ENCODE data around the gene SLC33A1.
"Not testable (repeated sequence)": the region's sequence is repeated elsewhere in the genome, so short reads cannot be mapped to it uniquely, and the experiment has no call there.

Gene SLC33A1

GRCh38 chr3:155870945-155871745 is 16.9 kb upstream of the SLC33A1 start:
- ATAC-seq (peak; percentile 47), DNase-seq (peak; percentile 43 to 55)
- peaks cover 18% of the 10 kb centered on the region for H3K4me1 Mint-ChIP-seq
- H3K4me3 Mint-ChIP-seq = peak overlapping the region; percentile 89 to 90
- peak overlapping the region; percentile 85 to 90 for H3K27ac Mint-ChIP-seq
- H3K27me3 Mint-ChIP-seq = no peaks in the 10 kb centered on the region
- H3K9me3 Mint-ChIP-seq = no peaks in the 10 kb centered on the region

DNA sequence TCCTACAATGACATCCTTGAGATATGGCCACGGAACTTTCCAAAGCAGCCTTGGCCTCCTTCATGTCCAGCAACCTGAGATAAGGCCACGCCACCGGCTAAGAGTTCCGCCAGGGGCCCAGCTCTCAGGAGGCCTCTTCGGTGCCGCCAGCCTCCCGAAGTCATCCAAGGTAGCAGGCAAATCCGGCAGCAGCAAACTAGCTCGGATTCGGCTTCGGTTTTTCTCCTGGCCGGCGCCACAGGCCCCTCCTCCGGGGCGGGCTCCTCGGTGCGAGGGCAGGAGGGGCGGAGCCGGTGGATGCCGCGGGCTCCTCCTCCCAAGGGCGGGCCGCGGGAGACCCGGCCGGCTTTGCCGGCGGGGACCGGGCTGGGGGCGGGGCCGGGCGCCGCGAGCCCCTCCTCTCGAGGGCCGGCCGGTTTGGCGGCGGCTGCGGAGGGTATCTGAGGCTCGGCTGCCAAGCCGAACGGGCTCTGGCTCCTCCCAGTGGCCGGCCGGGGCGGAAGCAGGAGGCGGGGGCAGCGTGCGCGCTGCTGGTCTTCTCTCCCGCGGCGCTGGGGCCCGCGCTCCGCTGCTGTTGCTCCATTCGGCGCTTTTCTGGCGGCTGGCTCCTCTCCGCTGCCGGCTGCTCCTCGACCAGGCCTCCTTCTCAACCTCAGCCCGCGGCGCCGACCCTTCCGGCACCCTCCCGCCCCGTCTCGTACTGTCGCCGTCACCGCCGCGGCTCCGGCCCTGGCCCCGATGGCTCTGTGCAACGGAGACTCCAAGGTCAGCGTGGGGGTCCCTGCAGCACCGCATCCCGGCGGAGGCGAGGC is 16.1 kb upstream of the SLC33A1 start, which contains the start of gene GMPS:
GMPS (plus strand) TSS at position 518 of the 812 bp plus-strand sequence; CDS start at position 739, 221 bp downstream.
- H3K27me3 Mint-ChIP-seq = no peaks in the 10 kb centered on the region

GRCh38 chr3:155869691-155870090 is 15.5 kb upstream of the SLC33A1 start:
- Mint-ChIP-seq H3K4me3 (peak overlapping the region; percentile 89 to 95), H3K4me1 (peaks cover 12% of the 10 kb centered on the region), H3K9me3 (no peaks in the 10 kb centered on the region), H3K27me3 (no peaks in the 10 kb centered on the region), H3K27ac (peak overlapping the region; percentile 88 to 95)
- peak; percentile 0 for ATAC-seq
- DNase-seq = no peak

More for the DNA sequence above, 16.1 kb upstream of the SLC33A1 start, which contains the start of gene GMPS:
- peak; percentile 96 to 98 for DNase-seq
- peak; percentile 91 for ATAC-seq
- H3K27ac Mint-ChIP-seq = peak within 1 kb of the TSS; percentile 88 to 95
- peaks cover 17% of the 10 kb centered on the region for H3K4me1 Mint-ChIP-seq
- H3K4me3 Mint-ChIP-seq = peak within 1 kb of the TSS; percentile 90 to 95
- no peaks in the 10 kb centered on the region for H3K9me3 Mint-ChIP-seq

GRCh38 chr3:155863072-155863784 is 9.0 kb upstream of the SLC33A1 start:
- DNase-seq = no peak
- peak; percentile 13 for ATAC-seq
- peak overlapping the region; percentile 44 to 66 for H3K4me3 Mint-ChIP-seq
- H3K27ac Mint-ChIP-seq = peak overlapping the region in 1 of 2 donors; percentile 92
- H3K27me3 Mint-ChIP-seq = no peaks in the 10 kb centered on the region
- peaks cover 19% of the 10 kb centered on the region for H3K4me1 Mint-ChIP-seq
- H3K9me3 Mint-ChIP-seq = peaks cover 0 to 5% of the 10 kb centered on the region in 2 donors

GRCh38 chr3:155862290-155862982 is 8.2 kb upstream of the SLC33A1 start:
- H3K4me3 Mint-ChIP-seq = peak overlapping the region; percentile 44 to 66
- H3K27ac Mint-ChIP-seq = peak overlapping the region; percentile 72 to 92
- peaks cover 26% of the 10 kb centered on the region for H3K4me1 Mint-ChIP-seq
- not testable (repeated sequence) for H3K9me3 Mint-ChIP-seq, H3K27me3 Mint-ChIP-seq
- ATAC-seq (peak; percentile 91), DNase-seq (peak; percentile 62 to 79)

GRCh38 chr3:155861476-155862183 is 7.4 kb upstream of the SLC33A1 start:
- no peak for DNase-seq
- H3K27me3 Mint-ChIP-seq = no peaks in the 10 kb centered on the region
- ATAC-seq = no peak
- peak overlapping the region in 1 of 2 donors; percentile 44 for H3K4me3 Mint-ChIP-seq
- peaks cover 26% of the 10 kb centered on the region for H3K4me1 Mint-ChIP-seq
- H3K9me3 Mint-ChIP-seq = peaks cover 0 to 5% of the 10 kb centered on the region in 2 donors
- peak overlapping the region; percentile 72 to 92 for H3K27ac Mint-ChIP-seq

DNA sequence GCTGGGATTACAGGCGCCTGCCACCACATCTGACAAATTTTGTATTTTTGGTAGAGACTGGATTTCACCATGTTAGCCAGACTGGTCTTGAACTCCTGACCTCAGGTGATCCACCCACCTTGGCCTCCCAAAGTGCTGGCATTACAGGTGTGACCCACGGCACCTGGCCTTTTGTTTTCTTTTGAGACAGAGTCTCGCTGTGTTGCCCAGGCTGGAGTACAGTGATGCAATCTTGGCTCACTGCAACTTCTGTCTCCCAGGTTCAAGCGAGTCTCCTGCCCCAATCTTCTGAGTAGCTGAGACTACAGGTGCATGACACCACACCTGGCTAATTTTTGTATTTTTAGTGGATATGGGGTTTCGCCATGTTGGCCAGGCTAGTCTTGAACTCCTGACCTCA is 6.2 kb upstream of the SLC33A1 start:
- H3K27ac Mint-ChIP-seq, H3K9me3 Mint-ChIP-seq, ATAC-seq, H3K4me3 Mint-ChIP-seq, DNase-seq, H3K27me3 Mint-ChIP-seq: not testable (repeated sequence)
- peaks cover 26% of the 10 kb centered on the region for H3K4me1 Mint-ChIP-seq

DNA sequence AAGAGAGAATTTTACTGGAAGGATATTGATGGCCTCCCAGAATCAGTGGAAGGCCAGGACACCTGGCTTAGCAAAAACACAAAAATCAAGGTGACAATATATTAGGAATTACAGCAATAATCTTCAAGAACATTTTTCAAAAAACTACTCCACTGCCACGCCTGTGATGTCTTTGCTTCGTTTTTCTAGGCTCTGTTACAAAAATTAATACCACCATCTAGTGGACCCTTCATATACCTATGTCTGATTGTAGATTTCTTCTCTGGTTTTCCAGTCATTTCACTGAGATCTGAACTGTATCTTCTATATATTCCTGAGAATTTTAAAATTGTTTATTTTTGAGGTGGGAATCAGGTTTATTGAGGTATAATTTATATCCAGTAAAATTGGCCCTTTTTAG is 5.6 kb upstream of the SLC33A1 start:
- Mint-ChIP-seq H3K27ac (peak overlapping the region; percentile 12 to 61), H3K4me3 (no peak overlapping the region), H3K4me1 (peaks cover 28% of the 10 kb centered on the region), H3K9me3 (peaks cover 0 to 5% of the 10 kb centered on the region in 2 donors), H3K27me3 (no peaks in the 10 kb centered on the region)
- ATAC-seq (no peak), DNase-seq (no peak)

DNA sequence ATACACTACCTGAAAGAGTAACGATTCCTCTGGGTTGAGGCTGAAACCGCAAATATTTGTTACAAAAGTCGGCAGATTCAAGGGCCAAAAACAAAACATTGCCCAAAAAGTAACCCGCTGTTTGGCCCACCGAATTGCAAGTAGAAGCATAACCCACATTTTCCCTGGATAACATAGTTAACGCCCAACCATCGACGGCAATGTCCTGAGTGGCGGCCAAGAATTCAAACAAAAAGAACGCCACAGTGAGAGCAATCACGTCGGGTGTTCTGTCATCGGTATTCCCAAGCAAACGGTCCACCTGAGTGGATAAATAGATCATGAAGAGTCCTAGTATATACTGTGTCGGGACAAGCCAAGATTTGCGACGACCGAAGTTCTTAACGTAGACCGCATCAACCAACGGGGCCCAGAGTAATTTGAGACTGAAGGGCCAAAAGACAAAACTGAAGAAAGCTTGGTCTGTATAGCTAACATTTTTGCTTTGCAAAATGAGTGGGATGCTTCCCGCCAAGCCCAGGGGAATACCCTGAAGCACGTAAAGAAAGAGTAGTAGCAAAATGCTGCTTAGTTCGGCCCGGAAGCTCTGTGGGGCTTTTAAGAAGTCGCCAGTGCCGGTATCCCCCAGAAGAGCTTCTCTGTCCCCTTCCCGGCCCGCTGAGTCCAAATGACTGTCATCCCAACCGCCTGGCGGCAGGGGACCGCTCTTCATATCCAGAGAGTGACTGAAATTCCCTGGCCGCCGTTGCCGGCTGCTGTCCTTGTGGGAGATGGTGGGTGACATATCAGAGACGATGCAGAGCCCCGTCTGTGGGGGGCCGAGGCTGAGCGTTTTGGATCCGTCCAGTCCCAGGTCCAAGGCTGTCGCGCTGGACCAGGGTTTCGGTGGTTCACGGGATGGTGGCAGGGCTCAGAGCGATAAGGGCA is 750 bp downstream of the SLC33A1 start:
- Mint-ChIP-seq H3K27ac (peak overlapping the region; percentile 100), H3K4me1 (peaks cover 46% of the 10 kb centered on the region), H3K9me3 (no peaks in the 10 kb centered on the region), H3K4me3 (peak overlapping the region; percentile 94 to 99), H3K27me3 (no peaks in the 10 kb centered on the region)
- ATAC-seq = peak; percentile 13
- DNase-seq = peak; percentile 35 to 47

- no peaks in the 10 kb centered on the region for H3K9me3 Mint-ChIP-seq
- peak overlapping the region; percentile 94 to 99 for H3K4me3 Mint-ChIP-seq
- no peak for DNase-seq
- peaks cover 49% of the 10 kb centered on the region for H3K4me1 Mint-ChIP-seq
- peak overlapping the region; percentile 76 for H3K27ac Mint-ChIP-seq
- no peaks in the 10 kb centered on the region for H3K27me3 Mint-ChIP-seq
- no peak for ATAC-seq
Observed at GRCh38 chr3:155852341-155852740, 1.9 kb downstream of the SLC33A1 start.

DNA sequence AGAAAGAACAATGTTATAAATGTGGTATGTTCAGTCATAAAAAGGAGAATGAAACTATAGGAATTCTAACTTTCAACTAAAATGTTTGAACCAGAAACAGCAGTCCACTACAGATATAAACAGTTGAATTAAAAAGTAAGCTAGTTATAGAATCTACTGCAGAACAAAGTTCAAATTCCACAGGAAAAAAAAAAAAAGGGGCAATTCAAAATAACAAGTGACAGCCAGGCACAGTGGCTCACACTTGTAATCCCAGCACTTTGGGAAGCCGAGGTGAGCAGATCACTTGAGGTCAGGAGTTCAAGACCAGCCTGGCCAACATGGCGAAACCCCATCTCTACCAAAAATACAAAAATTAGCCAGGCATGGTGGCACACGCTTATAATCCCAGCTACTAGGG is 4.8 kb downstream of the SLC33A1 start:
- not testable (repeated sequence) for H3K9me3 Mint-ChIP-seq, DNase-seq, ATAC-seq, H3K27me3 Mint-ChIP-seq, H3K27ac Mint-ChIP-seq
- Mint-ChIP-seq H3K4me1 (peaks cover 65% of the 10 kb centered on the region), H3K4me3 (peak overlapping the region in 1 of 2 donors; percentile 60)

DNA sequence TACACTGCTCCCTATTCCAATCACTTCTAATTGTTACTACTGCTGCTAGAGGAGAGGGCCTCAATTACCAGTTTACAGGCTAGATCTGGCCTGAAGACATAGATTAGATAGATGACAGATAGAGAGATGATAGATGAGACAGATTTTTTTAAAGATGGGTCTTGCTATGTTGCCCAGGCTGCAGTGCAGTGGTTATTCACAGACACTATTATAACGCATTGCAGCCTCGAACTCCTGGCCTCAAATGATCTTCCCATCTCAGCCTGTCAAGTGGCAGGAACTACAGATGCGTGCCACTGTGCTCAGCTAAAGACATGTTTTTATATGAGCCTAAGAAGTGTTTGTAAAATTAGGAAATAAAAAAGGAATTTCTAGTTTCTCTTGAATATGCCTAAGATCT is 6.2 kb downstream of the SLC33A1 start:
- ATAC-seq (no peak), DNase-seq (no peak)
- Mint-ChIP-seq H3K9me3 (no peaks in the 10 kb centered on the region), H3K4me3 (peak overlapping the region; percentile 0 to 29), H3K27me3 (no peaks in the 10 kb centered on the region), H3K4me1 (peaks cover 67% of the 10 kb centered on the region), H3K27ac (no peak overlapping the region)

- Mint-ChIP-seq H3K4me1 (peaks cover 51% of the 10 kb centered on the region), H3K27me3 (no peaks in the 10 kb centered on the region), H3K27ac (no peak overlapping the region), H3K9me3 (no peaks in the 10 kb centered on the region), H3K4me3 (peak overlapping the region in 1 of 2 donors; percentile 33)
- DNase-seq (no peak), ATAC-seq (no peak)
Observed at GRCh38 chr3:155846119-155846518, 8.1 kb downstream of the SLC33A1 start.

Measured in stimulated activated naive CD8-positive, alpha-beta T cell treated with anti-CD3 and anti-CD28 coated beads, Interleukin-15, amount 100 ng/mL, for 72 hours (primary cell).